ENCODE measurements around the gene TUBG2.

Gene TUBG2

GRCh38 chr17:42690596-42690995 lies 31.5 kb downstream of the TUBG2 start:
- H3K27me3 ChIP-seq (ENCODE audit: control insufficient read depth, insufficient read depth, low read length), result no peaks in the 10 kb centered on the region
- H3K9me3 ChIP-seq (ENCODE audit: control insufficient read depth, insufficient read depth, low read length), result no peaks in the 10 kb centered on the region
- no peak overlapping the region for H3K27ac ChIP-seq (ENCODE audit: low read depth, low read length)
- no peaks in the 10 kb centered on the region for H3K4me1 ChIP-seq (ENCODE audit: control insufficient read depth, insufficient read depth, low read length)
- H3K4me3 ChIP-seq (ENCODE audit: low read depth, low read length), result no peak overlapping the region
- H3K9ac ChIP-seq (ENCODE audit: low read depth, low read length), result no peak overlapping the region
- H3K36me3 ChIP-seq (ENCODE audit: control insufficient read depth, insufficient read depth, low read length), result peaks cover 10% of the 10 kb centered on the region

- H3K27me3 ChIP-seq (ENCODE audit: control insufficient read depth, insufficient read depth, low read length), result no peaks in the 10 kb centered on the region
- H3K4me1 ChIP-seq (ENCODE audit: control insufficient read depth, insufficient read depth, low read length), result no peaks in the 10 kb centered on the region
- H3K9me3 ChIP-seq (ENCODE audit: control insufficient read depth, insufficient read depth, low read length), result no peaks in the 10 kb centered on the region
- H3K4me3 ChIP-seq (ENCODE audit: low read depth, low read length), result no peak overlapping the region
- H3K36me3 ChIP-seq (ENCODE audit: control insufficient read depth, insufficient read depth, low read length), result peaks cover 6% of the 10 kb centered on the region
- no peak overlapping the region for H3K27ac ChIP-seq (ENCODE audit: low read depth, low read length)
- no peak overlapping the region for H3K9ac ChIP-seq (ENCODE audit: low read depth, low read length)
Measured at GRCh38 chr17:42691021-42691545, 32.0 kb downstream of the TUBG2 start.

- Histone ChIP-seq H3K4me3 (ENCODE audit: low read depth, low read length) (no peak overlapping the region), H3K4me1 (ENCODE audit: control insufficient read depth, insufficient read depth, low read length) (no peaks in the 10 kb centered on the region), H3K36me3 (ENCODE audit: control insufficient read depth, insufficient read depth, low read length) (peaks cover 13% of the 10 kb centered on the region), H3K9me3 (ENCODE audit: control insufficient read depth, insufficient read depth, low read length) (no peaks in the 10 kb centered on the region), H3K27ac (ENCODE audit: low read depth, low read length) (no peak overlapping the region), H3K9ac (ENCODE audit: low read depth, low read length) (no peak overlapping the region), H3K27me3 (ENCODE audit: control insufficient read depth, insufficient read depth, low read length) (no peaks in the 10 kb centered on the region)
Measured at GRCh38 chr17:42692489-42692888, 33.4 kb downstream of the TUBG2 start.

GRCh38 chr17:42694524-42694923 lies 35.4 kb downstream of the TUBG2 start:
- H3K27ac ChIP-seq (ENCODE audit: low read depth, low read length), result no peak overlapping the region
- H3K4me1 ChIP-seq (ENCODE audit: control insufficient read depth, insufficient read depth, low read length), result no peaks in the 10 kb centered on the region
- no peaks in the 10 kb centered on the region for H3K27me3 ChIP-seq (ENCODE audit: control insufficient read depth, insufficient read depth, low read length)
- H3K4me3 ChIP-seq (ENCODE audit: low read depth, low read length), result no peak overlapping the region
- no peak overlapping the region for H3K9ac ChIP-seq (ENCODE audit: low read depth, low read length)
- H3K9me3 ChIP-seq (ENCODE audit: control insufficient read depth, insufficient read depth, low read length), result no peaks in the 10 kb centered on the region
- peaks cover 15% of the 10 kb centered on the region; the same call in 1 of the 2 replicates for H3K36me3 ChIP-seq (ENCODE audit: control insufficient read depth, insufficient read depth, low read length)

DNA sequence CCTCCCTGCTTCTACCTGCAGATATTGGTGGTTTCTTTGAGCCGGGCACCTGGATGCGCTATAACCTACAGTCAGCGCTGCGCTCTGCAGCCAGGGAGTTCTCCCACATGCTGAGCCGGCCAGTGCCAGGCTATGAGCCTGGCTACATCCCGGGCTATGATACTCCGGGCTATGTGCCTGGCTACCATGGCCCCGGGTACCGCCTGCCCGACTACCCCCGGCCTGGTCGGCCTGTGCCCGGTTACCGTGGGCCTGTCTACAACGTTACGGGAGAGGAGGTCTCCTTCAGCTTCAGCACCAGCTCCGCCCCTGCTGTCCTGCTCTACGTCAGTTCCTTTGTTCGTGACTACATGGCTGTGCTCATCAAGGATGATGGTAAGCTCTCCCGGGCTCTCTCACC lies 36.4 kb downstream of the TUBG2 start:
- Histone ChIP-seq H3K9me3 (ENCODE audit: control insufficient read depth, insufficient read depth, low read length) (no peaks in the 10 kb centered on the region), H3K27me3 (ENCODE audit: control insufficient read depth, insufficient read depth, low read length) (no peaks in the 10 kb centered on the region), H3K36me3 (ENCODE audit: control insufficient read depth, insufficient read depth, low read length) (peaks cover 17% of the 10 kb centered on the region), H3K9ac (ENCODE audit: low read depth, low read length) (no peak overlapping the region), H3K27ac (ENCODE audit: low read depth, low read length) (no peak overlapping the region), H3K4me3 (ENCODE audit: low read depth, low read length) (no peak overlapping the region), H3K4me1 (ENCODE audit: control insufficient read depth, insufficient read depth, low read length) (no peaks in the 10 kb centered on the region)

DNA sequence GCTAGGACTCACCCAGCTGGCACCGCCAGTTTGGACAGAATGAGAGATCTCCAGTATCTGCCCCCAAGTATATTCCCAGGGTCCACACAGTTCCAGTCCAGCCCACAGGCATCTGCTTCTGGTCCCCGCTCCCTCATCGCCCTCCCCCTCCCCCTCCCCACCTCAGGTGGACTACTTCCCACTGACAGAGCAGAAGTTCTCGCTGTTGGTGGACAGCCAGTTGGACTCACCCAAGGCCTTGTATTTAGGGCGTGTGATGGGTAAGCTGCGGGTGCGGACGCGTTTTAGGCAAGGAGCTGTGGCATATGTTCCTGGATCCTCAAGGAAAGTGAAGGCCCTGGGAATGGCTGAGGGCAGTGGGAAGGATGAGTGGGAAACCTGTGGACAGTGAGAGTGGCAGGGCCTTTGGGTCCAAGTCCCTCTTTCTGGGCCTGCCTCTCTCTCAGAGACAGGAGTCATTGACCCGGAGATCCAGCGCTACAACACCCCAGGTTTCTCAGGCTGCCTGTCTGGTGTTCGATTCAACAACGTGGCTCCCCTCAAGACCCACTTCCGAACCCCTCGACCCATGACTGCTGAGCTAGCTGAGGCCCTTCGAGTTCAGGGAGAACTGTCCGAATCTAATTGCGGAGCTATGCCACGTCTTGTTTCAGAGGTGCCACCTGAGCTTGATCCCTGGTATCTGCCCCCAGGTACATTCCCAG lies 38.2 kb downstream of the TUBG2 start:
- H3K4me1 ChIP-seq (ENCODE audit: control insufficient read depth, insufficient read depth, low read length), result no peaks in the 10 kb centered on the region
- H3K36me3 ChIP-seq (ENCODE audit: control insufficient read depth, insufficient read depth, low read length), result peaks cover 28% of the 10 kb centered on the region
- no peaks in the 10 kb centered on the region for H3K27me3 ChIP-seq (ENCODE audit: control insufficient read depth, insufficient read depth, low read length)
- H3K9ac ChIP-seq (ENCODE audit: low read depth, low read length), result no peak overlapping the region
- H3K27ac ChIP-seq (ENCODE audit: low read depth, low read length), result no peak overlapping the region
- H3K9me3 ChIP-seq (ENCODE audit: control insufficient read depth, insufficient read depth, low read length), result no peaks in the 10 kb centered on the region
- H3K4me3 ChIP-seq (ENCODE audit: low read depth, low read length), result no peak overlapping the region

GRCh38 chr17:42698736-42699414 lies 39.8 kb downstream of the TUBG2 start:
- peaks cover 37% of the 10 kb centered on the region for H3K36me3 ChIP-seq (ENCODE audit: control insufficient read depth, insufficient read depth, low read length)
- no peak overlapping the region for H3K27ac ChIP-seq (ENCODE audit: low read depth, low read length)
- no peak overlapping the region for H3K4me3 ChIP-seq (ENCODE audit: low read depth, low read length)

DNA sequence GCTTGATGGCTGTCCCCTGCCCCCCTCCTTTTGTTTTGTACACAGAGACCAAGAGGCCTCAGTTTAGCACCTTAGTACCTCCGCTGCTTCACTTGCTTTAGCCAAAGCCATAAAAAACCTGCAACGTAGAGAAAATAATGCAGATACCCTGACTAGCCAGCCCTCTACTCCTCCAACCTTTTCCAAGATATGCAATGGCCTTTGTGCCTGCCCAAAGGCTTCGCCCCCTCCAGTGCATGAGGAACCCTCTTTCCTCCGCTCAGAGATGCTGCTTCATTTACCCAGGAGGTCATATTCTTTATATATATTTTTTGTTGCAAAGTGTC lies 40.3 kb downstream of the TUBG2 start:
- no peaks in the 10 kb centered on the region for H3K27me3 ChIP-seq (ENCODE audit: control insufficient read depth, insufficient read depth, low read length)
- H3K4me1 ChIP-seq (ENCODE audit: control insufficient read depth, insufficient read depth, low read length), result no peaks in the 10 kb centered on the region
- peak overlapping the region; percentile 25 for H3K27ac ChIP-seq (ENCODE audit: low read depth, low read length)
- H3K4me3 ChIP-seq (ENCODE audit: low read depth, low read length), result no peak overlapping the region
- H3K9ac ChIP-seq (ENCODE audit: low read depth, low read length), result no peak overlapping the region
- no peaks in the 10 kb centered on the region for H3K9me3 ChIP-seq (ENCODE audit: control insufficient read depth, insufficient read depth, low read length)
- H3K36me3 ChIP-seq (ENCODE audit: control insufficient read depth, insufficient read depth, low read length), result peaks cover 41% of the 10 kb centered on the region

More at GRCh38 chr17:42698736-42699414, 39.8 kb downstream of the TUBG2 start:
- no peaks in the 10 kb centered on the region for H3K27me3 ChIP-seq (ENCODE audit: control insufficient read depth, insufficient read depth, low read length)
- no peaks in the 10 kb centered on the region for H3K4me1 ChIP-seq (ENCODE audit: control insufficient read depth, insufficient read depth, low read length)
- no peak overlapping the region for H3K9ac ChIP-seq (ENCODE audit: low read depth, low read length)
- H3K9me3 ChIP-seq (ENCODE audit: control insufficient read depth, insufficient read depth, low read length), result no peaks in the 10 kb centered on the region

GRCh38 chr17:42700586-42701289 lies 41.7 kb downstream of the TUBG2 start:
- Histone ChIP-seq H3K27ac (ENCODE audit: low read depth, low read length) (no peak overlapping the region), H3K27me3 (ENCODE audit: control insufficient read depth, insufficient read depth, low read length) (no peaks in the 10 kb centered on the region), H3K4me1 (ENCODE audit: control insufficient read depth, insufficient read depth, low read length) (no peaks in the 10 kb centered on the region), H3K9me3 (ENCODE audit: control insufficient read depth, insufficient read depth, low read length) (no peaks in the 10 kb centered on the region), H3K36me3 (ENCODE audit: control insufficient read depth, insufficient read depth, low read length) (peaks cover 54% of the 10 kb centered on the region), H3K4me3 (ENCODE audit: low read depth, low read length) (no peak overlapping the region), H3K9ac (ENCODE audit: low read depth, low read length) (no peak overlapping the region)

GRCh38 chr17:42702446-42702845 lies 43.4 kb downstream of the TUBG2 start:
- Histone ChIP-seq H3K4me1 (ENCODE audit: control insufficient read depth, insufficient read depth, low read length) (no peaks in the 10 kb centered on the region), H3K4me3 (ENCODE audit: low read depth, low read length) (no peak overlapping the region), H3K36me3 (ENCODE audit: control insufficient read depth, insufficient read depth, low read length) (peaks cover 63% of the 10 kb centered on the region), H3K27me3 (ENCODE audit: control insufficient read depth, insufficient read depth, low read length) (no peaks in the 10 kb centered on the region), H3K9me3 (ENCODE audit: control insufficient read depth, insufficient read depth, low read length) (no peaks in the 10 kb centered on the region), H3K9ac (ENCODE audit: low read depth, low read length) (no peak overlapping the region), H3K27ac (ENCODE audit: low read depth, low read length) (no peak overlapping the region)

DNA sequence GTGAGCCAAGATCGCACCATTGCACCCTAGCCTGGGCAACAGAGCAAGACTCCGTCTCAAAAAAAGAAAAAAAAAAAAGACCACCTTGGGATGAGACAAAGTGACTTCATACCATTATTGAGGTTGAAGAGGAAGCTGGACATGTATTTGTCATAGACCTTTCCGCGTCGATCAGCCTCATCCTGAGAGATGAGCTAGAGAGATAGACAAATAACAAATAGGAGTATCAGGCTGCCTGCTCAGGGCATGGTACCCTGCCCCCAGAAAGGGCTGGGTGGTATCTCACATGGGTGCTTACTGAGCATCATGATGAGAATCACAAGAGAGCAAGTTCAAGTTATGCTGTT lies 45.4 kb downstream of the TUBG2 start:
- Histone ChIP-seq H3K27me3 (ENCODE audit: control insufficient read depth, insufficient read depth, low read length) (no peaks in the 10 kb centered on the region), H3K36me3 (ENCODE audit: control insufficient read depth, insufficient read depth, low read length) (peaks cover 80% of the 10 kb centered on the region), H3K4me3 (ENCODE audit: low read depth, low read length) (no peak overlapping the region), H3K9ac (ENCODE audit: low read depth, low read length) (no peak overlapping the region), H3K4me1 (ENCODE audit: control insufficient read depth, insufficient read depth, low read length) (no peaks in the 10 kb centered on the region), H3K9me3 (ENCODE audit: control insufficient read depth, insufficient read depth, low read length) (no peaks in the 10 kb centered on the region), H3K27ac (ENCODE audit: low read depth, low read length) (no peak overlapping the region)
